ENCODE measurements around the gene AGTRAP. TPM values are rescaled to one million over a fixed set of nuclear protein-coding genes. Genes with fewer than 3 reads are reported as not detected.

Gene AGTRAP
- total RNA-seq, 1 donor from 2014 or later: 76.7 TPM

- H3K27me3 ChIP-seq (ENCODE audit: control insufficient read depth, insufficient read depth, low read length): peaks cover 59% of the 10 kb centered on the region
- TF ChIP-seq CTCF (IDR thresholded peaks at IDR 0.05; ENCODE audit: insufficient read depth, low read length, poor library complexity, severe bottlenecking): no peak
- DNase-seq (ENCODE audit: low read depth): no peak
- no peaks in the 10 kb centered on the region for H3K36me3 ChIP-seq (ENCODE audit: control insufficient read depth, insufficient read depth, low read length)
- H3K4me3 ChIP-seq (ENCODE audit: low read depth, low read length): no peak overlapping the region
Observed at GRCh38 chr1:11704691-11705475, 31.1 kb upstream of the AGTRAP start.

- no peak for DNase-seq (ENCODE audit: low read depth)
- Histone ChIP-seq H3K36me3 (ENCODE audit: control insufficient read depth, insufficient read depth, low read length) (no peaks in the 10 kb centered on the region), H3K27me3 (ENCODE audit: control insufficient read depth, insufficient read depth, low read length) (peaks cover 57% of the 10 kb centered on the region), H3K4me3 (ENCODE audit: low read depth, low read length) (no peak overlapping the region)
- no peak for TF ChIP-seq CTCF (IDR thresholded peaks at IDR 0.05; ENCODE audit: insufficient read depth, low read length, poor library complexity, severe bottlenecking)
Observed at GRCh38 chr1:11705596-11705995, 30.3 kb upstream of the AGTRAP start.

- H3K4me3 ChIP-seq (ENCODE audit: low read depth, low read length): no peak overlapping the region
- TF ChIP-seq CTCF (IDR thresholded peaks at IDR 0.05; ENCODE audit: insufficient read depth, low read length, poor library complexity, severe bottlenecking): no peak
- no peak for DNase-seq (ENCODE audit: low read depth)
- peaks cover 52% of the 10 kb centered on the region for H3K27me3 ChIP-seq (ENCODE audit: control insufficient read depth, insufficient read depth, low read length)
- H3K36me3 ChIP-seq (ENCODE audit: control insufficient read depth, insufficient read depth, low read length): no peaks in the 10 kb centered on the region
Observed at GRCh38 chr1:11706292-11706691, 29.6 kb upstream of the AGTRAP start.

GRCh38 chr1:11707621-11708276, 28.2 kb upstream of the AGTRAP start:
- Histone ChIP-seq H3K4me3 (ENCODE audit: low read depth, low read length) (no peak overlapping the region), H3K27me3 (ENCODE audit: control insufficient read depth, insufficient read depth, low read length) (peaks cover 49% of the 10 kb centered on the region), H3K36me3 (ENCODE audit: control insufficient read depth, insufficient read depth, low read length) (no peaks in the 10 kb centered on the region)
- DNase-seq (ENCODE audit: low read depth): no peak
- TF ChIP-seq CTCF (IDR thresholded peaks at IDR 0.05; ENCODE audit: insufficient read depth, low read length, poor library complexity, severe bottlenecking): no peak

GRCh38 chr1:11708554-11709350, 27.2 kb upstream of the AGTRAP start:
- TF ChIP-seq CTCF (IDR thresholded peaks at IDR 0.05; ENCODE audit: insufficient read depth, low read length, poor library complexity, severe bottlenecking): no peak
- Histone ChIP-seq H3K4me3 (ENCODE audit: low read depth, low read length) (no peak overlapping the region), H3K36me3 (ENCODE audit: control insufficient read depth, insufficient read depth, low read length) (no peaks in the 10 kb centered on the region), H3K27me3 (ENCODE audit: control insufficient read depth, insufficient read depth, low read length) (peaks cover 43% of the 10 kb centered on the region)
- no peak for DNase-seq (ENCODE audit: low read depth)
